Naive thymus-derived CD8-positive, alpha-beta T cell (primary cell): ENCODE measurements around the gene ELOVL5. TPM values are rescaled to one million over a fixed set of nuclear protein-coding genes. Genes with fewer than 3 reads are reported as not detected.

ENCODE experiments used
- ATAC-seq, 2 donors: fragments of 150-1000 bp; cut with Tn5 transposase in 1 of 2; sonication (Bioruptor Pico), chemical (Tn5 transposase) in 1 of 2; 1 replicate in 1 of 2; 2 replicates in 1 of 2; pipeline ENCODE4 v1.10.0; 2021; ENCODE audit warnings: mild to moderate bottlenecking in 2 of 2, moderate library complexity in 2 of 2
- POLR2A ChIA-PET: fragments of 350-600 bp; sonication (Branson Sonifier 250); formaldehyde crosslinking; loops from one replicate; lab custom pipeline; 2021; ENCODE audit warnings: antibody characterized with exemption; lab: Charles Lee
- DNase-seq, 10 donors: peaks; one replicate each; pipeline versions ENCODE4 v3.0.0 to v3.0.0-alpha.2; 2020 to 2022
- H3K27ac Mint-ChIP-seq, 10 donors: one replicate each; pipeline ENCODE4 v1.8.0; 2020 to 2022; ENCODE audit warnings: mild to moderate bottlenecking in 10 of 10, mixed read lengths in 10 of 10, moderate library complexity in 4 of 10, inconsistent platforms in 1 of 10
- H3K27me3 Mint-ChIP-seq, 5 donors: one replicate each; pipeline ENCODE4 v1.8.0; 2021 to 2022; ENCODE audit warnings: mixed read lengths in 5 of 5
- H3K36me3 Mint-ChIP-seq, 3 donors: one replicate each; pipeline ENCODE4 v1.8.0; 2020 to 2022; ENCODE audit warnings: mixed read lengths in 3 of 3, mild to moderate bottlenecking in 2 of 3, inconsistent platforms in 1 of 3
- H3K4me1 Mint-ChIP-seq, 4 donors: one replicate each; pipeline ENCODE4 v1.8.0; 2021 to 2022; ENCODE audit warnings: mixed read lengths in 4 of 4
- H3K4me3 Mint-ChIP-seq, 10 donors: one replicate each; pipeline ENCODE4 v1.8.0; 2020 to 2022; ENCODE audit warnings: mild to moderate bottlenecking in 10 of 10, mixed read lengths in 10 of 10, moderate library complexity in 6 of 10, inconsistent platforms in 1 of 10
- H3K9me3 Mint-ChIP-seq, 9 donors: one replicate each; pipeline ENCODE4 v1.8.0; 2020 to 2022; ENCODE audit warnings: mixed read lengths in 9 of 9, mild to moderate bottlenecking in 3 of 9, inconsistent platforms in 1 of 9, moderate library complexity in 1 of 9
- polyA plus RNA-seq, 3 donors: library from polyadenylated mRNA; unstranded; fragments of 300-500 nt; fragmentation: Illumina TruSeq; gene quantifications; one replicate each; pipeline ENCODE4 v1.2.3, GENCODE V29; 2021
- total RNA-seq, 8 experiments: library from RNA in 2 of 8; stranded (reverse) in 2 of 8; gene quantifications; one replicate each; pipeline ENCODE4 v1.2.3 and lab custom pipeline; 2021 to 2026

ELOVL5 gene
- total and polyA plus RNA-seq, 5 experiments from 2014 or later, result 32.5 to 67.4 (median 38.1) TPM

DNA sequence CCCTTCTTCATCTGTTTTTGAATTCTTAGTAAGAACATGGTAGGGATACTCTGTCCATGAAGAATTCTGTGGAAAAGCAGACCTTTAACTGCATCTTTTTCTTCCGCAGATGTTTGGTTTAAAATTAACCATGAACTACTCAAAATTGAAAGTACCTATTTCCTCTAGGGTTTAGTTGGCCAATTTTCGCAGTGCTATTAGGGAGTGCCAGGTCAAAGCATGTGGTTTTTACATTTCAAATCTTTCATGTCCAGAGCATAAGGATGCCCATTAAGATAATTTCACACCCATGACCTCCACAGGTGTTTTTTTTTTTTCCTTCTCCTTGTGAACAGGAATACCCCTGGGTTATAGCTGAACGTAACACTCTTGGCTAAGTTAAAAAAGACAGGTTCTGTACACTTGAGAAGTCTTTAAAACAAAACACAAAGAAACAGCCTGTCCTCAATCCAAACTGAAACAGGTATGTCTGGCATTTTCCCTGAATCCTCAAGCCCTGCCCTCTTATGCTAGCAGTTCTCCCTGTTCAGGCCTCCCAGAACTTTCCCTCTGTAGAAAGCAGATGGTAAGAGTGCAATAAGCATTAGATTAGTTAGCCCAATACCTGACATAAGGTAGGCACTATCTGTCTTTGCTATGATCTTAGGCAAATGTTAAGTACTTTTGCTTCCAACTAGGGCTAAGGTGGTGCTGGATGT lies 67.1 kb downstream of the ELOVL5 start:
- peaks cover 13 to 74% (median 18%) of the 10 kb centered on the region in 4 donors for H3K4me1 Mint-ChIP-seq
- H3K4me3 Mint-ChIP-seq, result no peak overlapping the region
- no peaks in the 10 kb centered on the region for H3K27me3 Mint-ChIP-seq
- H3K36me3 Mint-ChIP-seq, result peaks cover 8 to 56% (median 37%) of the 10 kb centered on the region in 3 donors
- ATAC-seq (no peak), DNase-seq (no peak)
- POLR2A ChIA-PET, result interaction anchor here (0.6 kb wide), 1 partner anchor 93 kb away, joined by 5 read pairs; no protein-coding TSS in a partner anchor
- H3K9me3 Mint-ChIP-seq, result no peaks in the 10 kb centered on the region
- H3K27ac Mint-ChIP-seq, result peak overlapping the region in 2 of 10 donors; percentile 40 to 57

DNA sequence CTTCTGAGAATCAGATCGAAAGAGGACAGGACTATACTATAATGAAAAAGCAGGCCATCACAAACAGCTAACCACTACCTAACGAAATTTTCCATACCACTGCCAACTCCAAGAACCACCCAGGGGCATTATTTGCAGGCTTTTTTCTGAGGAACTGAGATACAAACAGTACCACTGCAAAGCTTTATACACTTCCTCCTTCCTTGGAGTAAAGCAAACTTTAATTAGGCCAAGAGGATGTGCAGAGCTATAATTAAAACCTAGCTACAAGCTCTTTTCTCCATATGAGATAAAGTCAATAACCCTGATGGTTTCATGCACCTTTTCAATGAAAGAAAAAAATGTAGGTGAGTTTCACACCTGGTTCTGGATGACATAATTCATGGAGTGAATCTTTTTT lies 68.5 kb downstream of the ELOVL5 start:
- peaks cover 8 to 62% (median 37%) of the 10 kb centered on the region in 3 donors for H3K36me3 Mint-ChIP-seq
- no peak overlapping the region for H3K4me3 Mint-ChIP-seq
- H3K27ac Mint-ChIP-seq, result peak overlapping the region in 3 of 10 donors; percentile 6 to 13 (median 7)
- no peaks in the 10 kb centered on the region for H3K27me3 Mint-ChIP-seq
- POLR2A ChIA-PET, result no interaction called here
- ATAC-seq (no peak), DNase-seq (no peak)
- H3K4me1 Mint-ChIP-seq, result peaks cover 12 to 66% (median 17%) of the 10 kb centered on the region in 4 donors
- no peaks in the 10 kb centered on the region for H3K9me3 Mint-ChIP-seq

DNA sequence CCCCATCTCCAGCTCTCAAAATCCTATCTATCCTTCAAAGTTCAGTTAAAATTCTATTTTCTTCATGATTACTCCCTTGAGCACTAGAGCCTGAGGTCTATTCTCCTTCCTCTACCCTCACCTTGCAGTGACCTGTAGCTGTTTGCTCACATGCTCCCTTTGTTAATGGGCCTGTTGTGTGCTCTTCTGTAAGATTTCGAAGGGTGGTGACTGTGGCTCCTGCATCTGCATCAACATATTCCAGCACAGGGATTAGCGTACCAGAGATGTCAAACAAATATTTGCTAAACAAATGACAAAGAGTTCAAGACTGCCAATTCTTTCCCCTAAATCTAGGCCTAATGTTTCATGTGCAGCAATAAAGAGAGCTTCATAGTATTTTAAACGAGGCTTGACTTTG lies 69.5 kb downstream of the ELOVL5 start:
- no peaks in the 10 kb centered on the region for H3K9me3 Mint-ChIP-seq
- POLR2A ChIA-PET, result interaction anchor here (1.3 kb wide), 1 partner anchor 69 kb away, joined by 3 read pairs; no protein-coding TSS in a partner anchor
- H3K27me3 Mint-ChIP-seq, result no peaks in the 10 kb centered on the region
- peaks cover 13 to 71% (median 43%) of the 10 kb centered on the region in 3 donors for H3K36me3 Mint-ChIP-seq
- H3K4me3 Mint-ChIP-seq, result no peak overlapping the region
- no peak for ATAC-seq
- peaks cover 6 to 59% (median 12%) of the 10 kb centered on the region in 4 donors for H3K4me1 Mint-ChIP-seq
- DNase-seq, result no peak
- peak overlapping the region in 2 of 10 donors; percentile 6 to 15 for H3K27ac Mint-ChIP-seq

DNA sequence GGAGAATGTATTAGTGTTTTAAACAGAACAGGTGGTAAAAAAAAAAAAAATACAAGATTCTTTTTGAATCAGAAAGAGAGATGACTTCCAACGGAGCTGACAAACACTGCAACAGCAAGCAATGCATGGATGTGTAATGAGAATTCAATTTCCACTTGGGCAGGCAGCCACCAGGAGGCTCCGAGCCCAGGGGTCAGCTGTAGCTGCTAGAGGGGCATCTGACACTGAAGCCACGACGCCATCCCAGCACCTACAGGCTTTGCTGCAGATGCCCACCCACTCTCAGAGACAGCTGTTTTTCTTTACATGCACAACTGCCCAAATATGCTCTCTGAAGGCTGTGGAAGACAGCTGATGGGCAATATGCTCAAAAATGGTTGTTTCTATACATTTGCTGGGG lies 75.4 kb downstream of the ELOVL5 start:
- H3K36me3 Mint-ChIP-seq, result peaks cover 18 to 89% (median 65%) of the 10 kb centered on the region in 3 donors
- peaks cover 0 to 13% (median 4%) of the 10 kb centered on the region in 4 donors for H3K4me1 Mint-ChIP-seq
- DNase-seq, result no peak
- POLR2A ChIA-PET, result no interaction called here
- H3K27me3 Mint-ChIP-seq, result no peaks in the 10 kb centered on the region
- ATAC-seq, result no peak
- H3K27ac Mint-ChIP-seq, result no peak overlapping the region
- no peak overlapping the region for H3K4me3 Mint-ChIP-seq
- no peaks in the 10 kb centered on the region for H3K9me3 Mint-ChIP-seq

DNA sequence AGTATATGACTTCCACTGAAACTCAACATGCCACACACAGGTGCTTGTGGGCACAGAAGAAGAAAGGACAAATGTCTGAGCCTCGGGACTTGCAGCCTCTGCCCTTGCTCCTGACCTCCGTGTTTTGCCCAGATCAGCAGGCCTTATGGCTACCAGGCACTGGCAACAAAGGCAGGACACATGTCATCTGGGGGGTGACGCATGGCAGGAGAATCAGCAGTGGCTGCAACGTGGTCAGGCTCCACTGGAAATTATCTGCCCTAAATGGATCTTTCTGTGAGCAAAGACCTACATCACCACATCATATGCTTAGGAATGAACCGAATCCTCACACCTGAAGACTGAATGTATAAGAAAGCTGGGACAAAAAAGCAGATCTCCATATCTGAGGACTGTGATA lies 78.9 kb downstream of the ELOVL5 start:
- Mint-ChIP-seq H3K27me3 (no peaks in the 10 kb centered on the region), H3K27ac (no peak overlapping the region), H3K9me3 (no peaks in the 10 kb centered on the region), H3K4me1 (peaks cover 0 to 17% (median 0%) of the 10 kb centered on the region in 4 donors), H3K4me3 (no peak overlapping the region), H3K36me3 (peaks cover 28 to 89% (median 66%) of the 10 kb centered on the region in 3 donors)
- no peak for ATAC-seq
- no peak for DNase-seq
- POLR2A ChIA-PET, result no interaction called here

DNA sequence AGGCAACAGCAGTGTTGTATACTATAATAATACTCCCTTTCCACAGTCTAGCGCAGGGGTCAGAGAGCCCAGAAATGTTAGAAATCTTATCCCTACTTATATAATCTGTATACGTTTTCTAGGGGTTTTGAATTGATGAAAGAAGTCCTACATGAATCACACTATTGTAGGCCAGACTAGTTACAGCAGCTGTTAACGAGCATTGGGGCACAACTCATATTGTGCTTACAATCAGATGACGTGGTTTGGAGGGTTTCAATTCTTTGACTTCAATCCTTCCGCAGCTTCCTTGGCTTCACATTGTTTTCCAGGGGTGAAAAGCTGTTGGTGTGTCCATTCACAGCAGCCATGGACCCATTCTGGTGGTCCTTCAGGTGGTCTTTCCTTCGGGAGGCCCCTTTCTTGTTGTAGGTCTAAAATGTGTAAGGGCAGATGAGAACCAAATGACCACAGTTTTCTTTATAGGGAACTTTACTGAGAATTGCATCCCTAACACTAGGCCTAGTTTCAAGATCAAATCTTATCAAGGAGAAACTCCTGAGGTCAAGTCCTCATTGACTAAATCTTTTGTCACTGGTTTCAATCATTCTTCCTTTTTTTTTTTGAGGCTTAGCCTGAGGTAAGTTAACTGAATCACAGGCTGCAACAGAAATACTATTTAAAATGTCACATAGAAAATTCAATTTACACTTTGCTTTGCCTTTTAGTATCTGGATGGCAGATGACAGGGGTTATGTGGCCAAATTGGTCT lies 79.7 kb downstream of the ELOVL5 start:
- no peak for ATAC-seq
- no peak overlapping the region for H3K4me3 Mint-ChIP-seq

DNA sequence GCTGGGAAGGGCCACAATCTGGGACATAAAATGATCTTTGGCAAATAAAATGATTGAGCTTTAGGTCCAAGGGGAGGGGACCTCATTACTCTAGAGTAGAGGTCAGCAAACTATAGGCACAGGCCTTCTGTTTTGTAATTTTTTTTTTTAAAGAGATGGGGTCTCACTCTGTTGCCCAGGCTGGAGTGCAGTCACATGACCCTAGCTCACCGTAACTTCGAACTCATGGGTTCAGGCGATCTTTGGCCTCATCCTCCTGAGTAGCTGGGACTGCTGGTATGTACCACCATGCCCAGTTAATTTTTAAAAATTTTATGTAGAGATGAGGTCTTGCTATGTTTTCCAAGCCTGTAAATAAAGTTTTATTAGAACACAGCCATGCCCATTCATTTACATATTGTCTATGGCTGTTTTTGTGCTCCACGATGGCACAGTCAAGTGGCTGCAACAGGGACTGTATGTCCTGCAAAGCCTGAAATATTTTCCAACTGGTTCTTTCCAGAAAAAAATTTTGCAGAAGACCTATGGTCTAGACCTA lies 82.1 kb downstream of the ELOVL5 start:
- POLR2A ChIA-PET, result no interaction called here
- H3K4me3 Mint-ChIP-seq, result no peak overlapping the region
- H3K36me3 Mint-ChIP-seq, result peaks cover 18 to 87% (median 54%) of the 10 kb centered on the region in 3 donors
- peaks cover 0 to 28% (median 0%) of the 10 kb centered on the region in 4 donors for H3K4me1 Mint-ChIP-seq
- ATAC-seq (no peak), DNase-seq (no peak)
- H3K27ac Mint-ChIP-seq, result peak overlapping the region in 1 of 10 donors; percentile 38
- no peaks in the 10 kb centered on the region for H3K27me3 Mint-ChIP-seq
- H3K9me3 Mint-ChIP-seq, result no peaks in the 10 kb centered on the region

More for the DNA sequence above, 79.7 kb downstream of the ELOVL5 start:
- Mint-ChIP-seq H3K9me3 (no peaks in the 10 kb centered on the region), H3K4me1 (peaks cover 0 to 25% (median 0%) of the 10 kb centered on the region in 4 donors), H3K27me3 (no peaks in the 10 kb centered on the region), H3K27ac (no peak overlapping the region), H3K36me3 (peaks cover 24 to 89% (median 62%) of the 10 kb centered on the region in 3 donors)
- POLR2A ChIA-PET, result no interaction called here
- DNase-seq, result no peak

DNA sequence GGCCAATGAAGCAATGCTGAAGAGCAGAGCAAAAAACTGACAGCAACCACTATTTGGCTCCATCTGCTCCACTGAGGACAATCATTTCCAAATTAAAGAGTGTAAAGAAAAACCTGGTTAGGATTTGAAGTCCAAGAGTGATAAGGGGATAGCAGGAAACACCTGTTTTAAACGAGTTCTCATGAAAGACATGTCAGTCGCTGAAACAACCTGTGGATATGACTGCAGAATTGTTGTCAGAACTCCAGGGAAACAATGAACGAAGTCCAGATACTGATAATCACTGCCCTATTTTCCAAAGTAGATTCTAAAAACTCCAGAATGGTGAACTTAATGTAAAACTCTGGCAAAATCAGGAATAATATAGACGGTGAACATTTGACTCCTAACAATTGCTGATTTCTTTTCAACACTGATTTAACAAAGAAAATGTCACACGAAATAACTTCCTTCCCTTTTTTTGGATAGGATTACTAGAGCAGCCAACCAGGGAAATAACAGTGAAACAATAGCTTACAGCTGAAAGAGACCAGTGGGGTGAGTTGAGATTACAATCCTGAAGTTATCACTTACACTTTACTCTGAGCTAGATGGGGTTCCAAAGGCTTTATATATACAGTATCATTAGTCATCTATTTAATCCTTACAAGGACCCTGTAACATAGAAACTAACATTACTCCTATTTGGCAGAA lies 83.7 kb downstream of the ELOVL5 start:
- Mint-ChIP-seq H3K4me1 (peaks cover 0 to 28% (median 0%) of the 10 kb centered on the region in 4 donors), H3K27ac (peak overlapping the region in 1 of 10 donors; percentile 23), H3K9me3 (no peaks in the 10 kb centered on the region), H3K27me3 (no peaks in the 10 kb centered on the region), H3K36me3 (peaks cover 18 to 86% (median 54%) of the 10 kb centered on the region in 3 donors), H3K4me3 (no peak overlapping the region)
- POLR2A ChIA-PET, result no interaction called here
- DNase-seq (no peak), ATAC-seq (no peak)

DNA sequence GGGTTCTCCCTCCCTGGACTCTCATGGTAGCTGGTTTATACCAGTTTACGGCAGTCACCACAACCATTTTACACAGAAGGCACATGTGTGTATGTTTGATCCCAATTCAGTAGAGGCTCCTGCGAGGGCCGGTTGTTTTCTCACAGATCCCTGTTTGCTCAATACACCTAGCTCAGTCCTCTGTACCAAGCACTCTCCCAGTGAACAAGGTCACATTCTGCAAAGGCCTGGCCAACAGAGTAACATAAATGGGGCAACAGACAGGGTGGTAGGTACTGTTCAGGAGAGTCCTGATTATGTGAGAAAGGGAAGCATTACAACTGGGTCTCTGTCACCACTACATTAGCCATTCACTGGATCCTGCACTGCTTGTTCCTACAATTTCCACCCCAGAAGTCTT lies 84.4 kb downstream of the ELOVL5 start:
- POLR2A ChIA-PET, result no interaction called here
- no peak for DNase-seq
- peak overlapping the region in 1 of 10 donors; percentile 0 for H3K27ac Mint-ChIP-seq
- H3K9me3 Mint-ChIP-seq, result no peaks in the 10 kb centered on the region
- H3K4me1 Mint-ChIP-seq, result peaks cover 0 to 26% (median 0%) of the 10 kb centered on the region in 4 donors
- H3K4me3 Mint-ChIP-seq, result no peak overlapping the region
- no peak for ATAC-seq
- no peaks in the 10 kb centered on the region for H3K27me3 Mint-ChIP-seq
- peaks cover 15 to 85% (median 53%) of the 10 kb centered on the region in 3 donors for H3K36me3 Mint-ChIP-seq

DNA sequence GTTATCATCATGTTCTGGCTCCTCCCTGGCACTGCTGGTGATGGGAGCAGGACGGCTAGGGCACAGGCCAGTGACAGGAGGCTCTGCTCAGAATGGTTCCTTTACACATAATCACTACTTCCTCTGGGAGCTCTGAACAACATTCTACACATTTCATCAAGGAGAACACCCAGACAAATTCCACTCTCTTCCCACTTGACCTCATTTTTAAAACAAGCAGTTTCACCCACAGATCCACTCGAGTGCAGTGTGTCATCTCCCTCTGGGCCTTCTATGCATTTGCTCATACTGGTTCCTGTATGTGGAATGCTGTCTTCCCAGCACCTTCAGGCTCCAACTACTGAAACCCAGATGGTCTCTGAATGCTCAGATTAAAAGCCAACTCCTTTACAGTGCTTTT lies 84.8 kb downstream of the ELOVL5 start:
- Mint-ChIP-seq H3K9me3 (no peaks in the 10 kb centered on the region), H3K27me3 (no peaks in the 10 kb centered on the region), H3K36me3 (peaks cover 14 to 85% (median 53%) of the 10 kb centered on the region in 3 donors), H3K4me3 (no peak overlapping the region), H3K27ac (peak overlapping the region in 2 of 10 donors; percentile 0 to 10), H3K4me1 (peaks cover 0 to 25% (median under 1%) of the 10 kb centered on the region in 4 donors)
- no peak for DNase-seq
- POLR2A ChIA-PET, result interaction anchor here (0.7 kb wide), 1 partner anchor 398 kb away, joined by 5 read pairs; no protein-coding TSS in a partner anchor
- ATAC-seq, result no peak

DNA sequence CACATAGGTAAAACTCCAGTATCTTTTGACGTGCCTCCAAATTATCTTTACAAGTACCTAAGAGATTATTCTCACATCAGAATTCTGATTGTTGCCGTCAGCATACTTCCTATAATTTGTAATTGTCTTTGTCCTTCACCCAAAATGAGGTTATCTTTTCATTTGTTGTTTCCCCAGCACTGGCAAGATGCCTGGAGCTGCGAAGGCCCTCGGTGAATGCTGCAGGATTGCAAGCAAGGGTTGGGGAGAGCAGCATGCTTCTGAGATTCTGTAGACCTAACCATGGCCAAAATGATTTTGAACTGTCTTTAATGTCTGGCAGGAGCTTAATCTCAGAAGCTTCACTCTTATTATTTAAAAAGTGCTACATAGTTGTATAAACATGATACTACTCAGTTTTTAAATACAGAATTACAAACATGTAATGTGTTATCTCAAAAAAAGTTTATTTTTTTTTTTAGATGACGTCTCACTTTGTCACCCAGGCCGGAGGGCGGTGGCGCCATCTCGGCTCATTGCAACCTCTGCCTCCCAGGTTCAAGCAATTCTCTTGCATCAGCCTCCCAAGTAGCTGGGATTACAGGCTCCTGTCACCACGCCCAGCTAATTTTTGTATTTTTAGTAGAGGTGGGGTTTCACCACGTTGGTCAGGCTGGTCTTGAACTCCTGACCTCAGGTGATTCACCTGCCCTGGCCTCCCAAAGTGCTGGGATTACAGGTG lies 88.7 kb downstream of the ELOVL5 start:
- Mint-ChIP-seq H3K4me1 (peaks cover 0 to 30% (median 2%) of the 10 kb centered on the region in 4 donors), H3K27me3 (no peaks in the 10 kb centered on the region), H3K27ac (no peak overlapping the region), H3K4me3 (no peak overlapping the region), H3K36me3 (peaks cover 9 to 68% (median 39%) of the 10 kb centered on the region in 3 donors), H3K9me3 (no peaks in the 10 kb centered on the region)
- POLR2A ChIA-PET, result no interaction called here
- DNase-seq (no peak), ATAC-seq (no peak)

DNA sequence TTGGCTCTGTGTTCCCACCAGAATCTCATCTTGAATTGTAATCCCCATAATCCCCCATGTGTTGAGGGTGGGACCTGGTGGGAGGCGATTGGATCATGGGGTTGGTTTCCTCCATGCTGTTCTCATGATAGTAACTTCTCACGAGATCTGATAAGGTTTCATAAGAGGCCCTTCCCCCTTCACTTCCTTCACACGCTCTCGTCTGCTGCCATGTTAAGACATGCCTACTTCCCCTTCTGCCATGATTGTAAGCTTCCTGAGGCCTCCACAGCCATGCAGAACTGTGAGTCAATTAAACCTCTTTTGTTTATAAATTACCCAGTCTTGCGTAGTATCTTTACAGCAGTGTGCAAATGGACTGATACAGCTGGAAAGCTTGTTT lies 90.0 kb downstream of the ELOVL5 start:
- DNase-seq, result no peak
- peaks cover 0 to 3% (median 0%) of the 10 kb centered on the region in 9 donors for H3K9me3 Mint-ChIP-seq
- ATAC-seq, result no peak
- H3K4me1 Mint-ChIP-seq, result peaks cover 0 to 18% (median 2%) of the 10 kb centered on the region in 4 donors
- H3K27ac Mint-ChIP-seq, result peak overlapping the region in 1 of 10 donors; percentile 8
- H3K4me3 Mint-ChIP-seq, result no peak overlapping the region
- peaks cover 9 to 55% (median 37%) of the 10 kb centered on the region in 3 donors for H3K36me3 Mint-ChIP-seq
- H3K27me3 Mint-ChIP-seq, result no peaks in the 10 kb centered on the region
- POLR2A ChIA-PET, result no interaction called here
